GM19455 (cell line): Measurements from ENCODE around the gene CNOT4.

Source experiments
- ATAC-seq: cut with Tn5 transposase; IDR thresholded peaks from one replicate; pipeline ENCODE4 v1.9.1; 2021; ENCODE audit not compliant: unreplicated experiment

Gene CNOT4, protein sequence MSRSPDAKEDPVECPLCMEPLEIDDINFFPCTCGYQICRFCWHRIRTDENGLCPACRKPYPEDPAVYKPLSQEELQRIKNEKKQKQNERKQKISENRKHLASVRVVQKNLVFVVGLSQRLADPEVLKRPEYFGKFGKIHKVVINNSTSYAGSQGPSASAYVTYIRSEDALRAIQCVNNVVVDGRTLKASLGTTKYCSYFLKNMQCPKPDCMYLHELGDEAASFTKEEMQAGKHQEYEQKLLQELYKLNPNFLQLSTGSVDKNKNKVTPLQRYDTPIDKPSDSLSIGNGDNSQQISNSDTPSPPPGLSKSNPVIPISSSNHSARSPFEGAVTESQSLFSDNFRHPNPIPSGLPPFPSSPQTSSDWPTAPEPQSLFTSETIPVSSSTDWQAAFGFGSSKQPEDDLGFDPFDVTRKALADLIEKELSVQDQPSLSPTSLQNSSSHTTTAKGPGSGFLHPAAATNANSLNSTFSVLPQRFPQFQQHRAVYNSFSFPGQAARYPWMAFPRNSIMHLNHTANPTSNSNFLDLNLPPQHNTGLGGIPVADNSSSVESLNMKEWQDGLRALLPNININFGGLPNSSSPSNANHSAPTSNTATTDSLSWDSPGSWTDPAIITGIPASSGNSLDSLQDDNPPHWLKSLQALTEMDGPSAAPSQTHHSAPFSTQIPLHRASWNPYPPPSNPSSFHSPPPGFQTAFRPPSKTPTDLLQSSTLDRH

GRCh38 chr7:135509839-135510591, at the start of gene CNOT4:
Gene CNOT4 (minus strand): TSS chr7:135510102. CDS start chr7:135438331, 71,771 bp downstream.
- ATAC-seq, result peak; percentile 96

GRCh38 chr7:135558881-135559280, 49.0 kb upstream of the CNOT4 start:
- no peak for ATAC-seq

- peak; percentile 67 for ATAC-seq
These were observed 48.5 kb upstream of the CNOT4 start for GRCh38 chr7:135558337-135558767.

DNA sequence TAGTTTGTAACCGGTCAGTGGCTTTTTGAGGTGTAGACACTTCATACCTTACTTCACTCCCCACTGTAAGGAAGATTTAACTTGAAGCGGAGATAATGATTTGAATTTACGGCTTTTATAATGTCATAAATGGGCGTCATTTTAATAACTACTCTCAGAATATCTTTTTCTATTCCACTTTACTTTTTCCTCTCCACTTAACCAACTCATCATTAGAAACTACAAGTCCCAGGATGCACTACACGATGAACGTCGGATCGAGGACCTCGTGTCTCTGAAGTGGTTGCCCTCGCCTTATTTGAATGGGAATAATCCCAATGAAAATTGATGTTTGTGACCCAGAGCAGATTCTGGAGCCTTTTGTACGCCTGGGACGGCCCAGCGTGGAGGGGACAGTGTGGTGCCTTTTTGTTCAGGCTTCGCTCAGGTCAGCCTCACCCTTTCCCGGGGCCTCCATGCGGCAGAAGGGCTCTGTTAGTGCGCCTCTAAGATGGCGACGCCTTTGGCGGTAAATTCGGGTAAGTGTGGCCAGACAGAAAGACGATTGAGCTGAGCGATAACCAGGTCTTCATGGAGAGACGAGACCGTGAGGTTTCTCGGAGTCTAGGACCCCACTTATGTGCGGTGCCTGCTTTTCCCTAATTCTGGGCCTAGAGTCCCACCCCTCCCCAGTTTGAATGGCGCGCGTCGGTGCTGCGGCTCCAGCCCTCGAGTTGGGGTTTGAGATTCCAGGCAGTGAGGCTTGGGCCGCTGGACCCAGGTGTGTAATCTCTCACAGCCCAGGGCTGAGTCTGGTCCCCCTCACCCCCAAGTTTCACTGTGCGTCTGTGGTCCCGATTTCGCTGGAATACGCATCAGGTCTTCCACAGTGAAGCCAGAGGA, 47.8 kb upstream of the CNOT4 start, which contains the start of gene NUP205:
Gene NUP205 (plus strand): TSS at position 463 of the 882 bp plus-strand sequence. CDS start 28 bp downstream, at position 491.
- ATAC-seq, result peak; percentile 71

GRCh38 chr7:135553346-135553745, 43.4 kb upstream of the CNOT4 start:
- ATAC-seq, result no peak

- ATAC-seq, result no peak
These were observed 42.2 kb upstream of the CNOT4 start for GRCh38 chr7:135552148-135552547.

DNA sequence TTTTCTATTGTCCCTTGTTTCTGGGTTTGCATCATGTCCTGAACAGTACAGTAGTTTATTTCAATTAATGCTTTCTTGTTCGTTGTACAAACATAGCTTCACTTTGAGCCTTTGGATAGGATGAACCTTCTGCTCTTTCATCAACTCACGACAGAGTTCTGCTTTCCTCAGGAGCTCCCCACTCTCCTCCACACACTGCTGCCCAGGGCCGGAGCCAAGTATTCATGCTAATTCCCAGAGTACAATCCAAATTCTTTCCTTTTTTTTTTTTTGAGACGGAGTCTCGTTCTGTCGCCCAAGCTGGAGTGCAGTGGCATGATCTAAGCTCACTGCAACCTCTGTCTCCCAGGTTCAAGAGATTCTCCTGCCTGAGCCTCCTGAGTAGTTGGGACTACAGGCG, 40.3 kb upstream of the CNOT4 start:
- no peak for ATAC-seq

DNA sequence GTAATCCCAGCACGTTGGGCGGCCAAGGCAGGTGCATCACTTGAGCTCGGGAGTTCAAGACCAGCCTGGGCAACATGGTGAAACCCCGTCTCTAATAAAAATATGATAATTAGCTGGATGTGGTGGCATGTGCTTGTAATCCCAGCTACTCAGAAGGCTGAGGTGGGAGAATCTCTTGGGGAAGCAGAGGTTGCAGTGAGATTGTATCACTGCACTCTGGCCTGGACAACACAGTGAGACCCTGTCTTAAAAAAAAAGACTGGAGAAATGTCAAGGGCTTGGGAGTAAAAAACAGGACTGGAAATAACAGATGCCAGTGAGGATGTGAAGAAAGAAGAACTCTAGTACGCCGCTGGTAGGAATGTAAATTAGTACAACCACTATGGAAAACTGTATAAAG, 31.1 kb upstream of the CNOT4 start:
- no peak for ATAC-seq

GRCh38 chr7:135539629-135540028, 29.7 kb upstream of the CNOT4 start:
- ATAC-seq, result no peak

- ATAC-seq, result no peak
These were observed 28.5 kb upstream of the CNOT4 start for GRCh38 chr7:135538376-135538775.

GRCh38 chr7:135537905-135538304, 28.0 kb upstream of the CNOT4 start:
- ATAC-seq, result no peak

- ATAC-seq, result no peak
These were observed 27.6 kb upstream of the CNOT4 start for GRCh38 chr7:135537453-135537852.

- no peak for ATAC-seq
These were observed 26.2 kb upstream of the CNOT4 start for GRCh38 chr7:135536150-135536549.

DNA sequence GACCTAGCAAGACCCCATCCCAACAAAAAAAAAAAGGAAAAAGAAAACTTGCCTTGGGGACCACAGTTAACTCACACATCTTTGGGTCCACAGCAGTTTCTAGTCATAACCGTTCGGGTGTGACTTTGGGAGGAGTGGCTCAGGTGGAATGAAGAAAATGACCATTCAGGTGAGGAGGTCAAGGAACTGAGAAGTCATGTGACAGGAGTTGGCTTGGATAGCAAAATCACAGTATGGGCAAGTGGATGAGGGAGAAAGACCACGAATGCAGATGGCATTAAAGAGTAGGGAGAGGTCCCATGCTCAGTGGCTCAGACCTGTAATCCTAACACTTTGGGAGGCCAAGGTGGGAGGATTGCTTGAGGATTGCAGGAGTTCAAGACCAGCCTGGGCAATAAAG, 17.1 kb upstream of the CNOT4 start:
- ATAC-seq, result no peak

GRCh38 chr7:135525426-135525825, 15.5 kb upstream of the CNOT4 start:
- no peak for ATAC-seq

DNA sequence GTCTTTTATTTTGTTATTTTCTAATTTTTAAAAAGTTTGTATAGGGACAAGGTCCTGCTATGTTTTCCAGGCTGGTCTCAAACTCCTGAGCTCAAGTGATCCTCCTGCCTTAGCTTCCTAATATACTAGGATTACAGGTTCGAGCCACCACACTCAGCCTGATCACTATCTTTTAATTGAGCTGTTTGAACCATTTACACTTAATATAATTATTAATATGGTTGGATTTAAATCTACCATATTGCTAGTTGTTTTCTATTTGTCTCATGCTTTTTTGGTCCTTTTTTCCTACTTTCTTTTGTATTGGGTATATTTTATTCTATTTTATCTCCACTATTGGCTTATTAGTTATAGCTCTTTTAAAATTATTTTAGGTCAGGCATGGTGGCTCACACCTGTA, 13.2 kb upstream of the CNOT4 start:
- ATAC-seq, result no peak

DNA sequence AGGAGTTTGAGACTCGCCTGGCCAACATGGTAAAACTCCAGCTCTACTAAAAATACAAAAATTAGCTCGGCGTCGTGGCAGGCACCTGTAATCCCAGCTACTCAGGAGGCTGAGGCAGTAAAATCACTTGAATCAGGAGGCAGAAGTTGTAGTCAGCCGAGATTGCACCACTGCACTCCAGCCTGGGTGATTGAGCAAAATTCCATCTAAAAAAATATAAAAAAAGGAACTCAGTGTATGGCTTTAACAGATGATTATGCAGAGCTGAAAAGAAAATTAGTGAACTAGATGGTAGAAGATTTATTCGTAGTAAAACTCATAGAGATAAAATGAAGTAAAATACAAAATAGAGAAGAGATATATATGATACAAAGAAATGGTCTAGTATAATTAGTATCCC, 12.6 kb upstream of the CNOT4 start:
- ATAC-seq, result no peak

DNA sequence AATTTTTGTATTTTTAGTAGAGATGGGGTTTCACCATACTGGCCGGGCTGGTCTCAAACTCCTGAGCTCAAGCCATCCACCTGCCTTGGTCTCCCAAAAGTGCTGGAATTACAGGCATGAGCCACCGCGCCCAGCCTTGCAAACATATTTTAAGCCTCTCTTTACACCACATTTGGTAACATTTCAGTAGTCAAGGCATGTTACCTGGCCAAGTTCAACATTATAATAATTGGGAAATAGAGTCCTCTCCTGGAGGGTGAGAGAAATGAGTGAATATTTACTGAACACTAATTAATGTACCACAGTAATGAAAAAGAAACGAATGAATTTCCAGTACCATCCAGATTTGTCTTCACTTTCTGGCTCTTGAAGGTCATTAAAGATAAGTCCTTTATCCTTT, 10.0 kb upstream of the CNOT4 start:
- ATAC-seq, result no peak

DNA sequence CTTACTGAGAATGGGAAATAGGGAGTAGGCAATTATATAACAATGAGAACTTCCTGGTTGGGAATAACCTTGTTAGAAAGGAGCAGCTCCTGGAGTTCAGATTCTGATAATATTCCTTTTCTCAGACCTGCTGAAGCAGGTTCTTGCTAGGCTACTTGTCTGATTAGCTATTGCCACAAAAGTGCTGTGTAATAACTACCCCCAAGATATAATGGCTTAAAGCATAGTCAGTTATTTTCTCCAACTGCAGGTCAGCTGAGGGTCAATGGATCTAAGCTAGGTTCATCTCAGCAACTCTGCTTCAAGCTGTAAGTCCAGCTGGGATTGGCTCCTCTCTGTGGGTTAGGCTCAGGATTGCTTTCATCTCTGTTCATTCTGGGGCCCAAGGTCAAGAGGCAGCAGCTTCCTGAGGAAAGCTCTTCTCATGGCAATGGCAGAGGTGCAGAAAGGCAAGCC, 9.4 kb upstream of the CNOT4 start:
- no peak for ATAC-seq

DNA sequence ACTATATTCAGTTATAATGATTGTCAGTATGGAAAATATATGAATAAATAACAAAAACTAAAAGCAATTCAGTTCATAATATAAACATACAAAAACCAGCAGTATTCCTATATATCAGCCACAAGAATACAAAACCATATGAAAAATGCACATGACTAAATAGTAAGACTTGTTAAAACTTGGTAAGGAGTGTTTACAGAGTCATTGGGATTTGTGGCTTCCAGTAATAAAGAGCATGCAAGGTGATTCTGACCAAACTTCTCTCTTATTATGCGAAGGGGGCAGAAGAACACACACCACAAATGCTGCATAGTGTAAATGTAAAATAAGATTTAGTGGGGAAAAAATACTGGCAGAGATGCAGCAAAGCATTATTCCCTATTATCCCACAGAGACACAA, 8.8 kb upstream of the CNOT4 start:
- ATAC-seq, result no peak
